ENCODE measurements around the gene SREBF2. TPM values are rescaled to one million over a fixed set of nuclear protein-coding genes. Genes with fewer than 3 reads are reported as not detected.
"Not testable (repeated sequence)": the region's sequence is repeated elsewhere in the genome, so short reads cannot be mapped to it uniquely, and the experiment has no call there.

SREBF2 gene
- total RNA-seq, 4 donors from 2014 or later = 10.2 to 61.0 (median 29.0) TPM

DNA sequence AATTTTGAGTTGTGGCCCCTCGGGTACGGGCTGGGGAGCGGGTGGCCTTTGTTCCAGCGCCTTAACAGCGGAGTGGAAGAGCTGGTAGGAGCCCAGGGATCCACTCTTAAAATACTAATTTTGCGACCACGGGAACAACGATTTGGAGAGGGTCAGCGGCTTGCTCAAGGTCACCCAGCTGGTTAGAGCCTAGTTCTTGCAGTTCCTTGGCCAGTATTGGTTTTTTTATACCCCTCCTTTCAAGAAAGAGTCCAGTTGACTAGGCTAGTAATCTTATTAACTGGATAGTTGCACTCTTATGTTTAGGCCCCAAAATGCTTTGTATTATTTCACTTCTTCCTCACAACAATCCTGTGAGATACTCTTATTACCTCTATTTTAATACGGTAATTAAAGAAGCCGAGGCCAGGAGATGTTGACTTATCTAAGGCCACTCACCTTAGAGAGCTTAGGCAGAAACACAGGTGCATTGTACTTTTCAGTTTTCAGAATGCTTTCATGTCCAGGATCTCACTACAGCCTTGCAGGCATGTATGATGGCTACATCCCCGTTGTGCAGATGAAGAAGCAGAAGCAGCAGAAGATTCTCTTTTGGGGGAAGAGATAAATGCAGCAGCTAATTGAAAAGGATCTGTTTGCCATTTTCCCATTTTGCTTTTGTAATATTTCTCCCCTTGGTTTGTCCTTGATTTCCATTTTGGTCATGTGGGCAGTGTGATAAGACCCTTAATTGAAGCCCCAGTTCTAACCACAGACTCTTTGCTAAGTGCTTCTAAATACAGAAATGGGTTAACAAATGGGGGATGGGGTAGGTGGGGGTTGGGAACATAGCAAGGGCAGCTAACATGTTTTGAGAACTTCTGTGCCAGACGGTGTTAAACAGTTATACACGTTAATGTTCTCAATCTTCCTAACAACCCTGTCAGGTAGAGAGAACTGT, 1.4 kb downstream of the SREBF2 start:
- H3K4me1 ChIP-seq = no peaks in the 10 kb centered on the region
- H3K27me3 ChIP-seq = no peaks in the 10 kb centered on the region
- H3K4me3 ChIP-seq = peak overlapping the region; percentile 46 to 95
- DNase-seq = no peak
- TF ChIP-seq POLR2A (IDR thresholded peaks at IDR 0.05) (no peak), CTCF (IDR thresholded peaks at IDR 0.05) (no peak)
- H3K36me3 ChIP-seq = no peaks in the 10 kb centered on the region
- H3K27ac ChIP-seq = peak overlapping the region; percentile 90 to 93
- intact Hi-C loops (cut with DNase I; ENCODE audit: low total_unique reads) = no loop called here
- H3K9me3 ChIP-seq = no peaks in the 10 kb centered on the region

GRCh38 chr22:41835462-41835861, 2.6 kb downstream of the SREBF2 start:
- intact Hi-C loops (cut with DNase I; ENCODE audit: low total_unique reads); H3K27me3 ChIP-seq; DNase-seq; H3K36me3 ChIP-seq; H3K9me3 ChIP-seq; H3K27ac ChIP-seq; H3K4me1 ChIP-seq; H3K4me3 ChIP-seq: not testable (repeated sequence)

DNA sequence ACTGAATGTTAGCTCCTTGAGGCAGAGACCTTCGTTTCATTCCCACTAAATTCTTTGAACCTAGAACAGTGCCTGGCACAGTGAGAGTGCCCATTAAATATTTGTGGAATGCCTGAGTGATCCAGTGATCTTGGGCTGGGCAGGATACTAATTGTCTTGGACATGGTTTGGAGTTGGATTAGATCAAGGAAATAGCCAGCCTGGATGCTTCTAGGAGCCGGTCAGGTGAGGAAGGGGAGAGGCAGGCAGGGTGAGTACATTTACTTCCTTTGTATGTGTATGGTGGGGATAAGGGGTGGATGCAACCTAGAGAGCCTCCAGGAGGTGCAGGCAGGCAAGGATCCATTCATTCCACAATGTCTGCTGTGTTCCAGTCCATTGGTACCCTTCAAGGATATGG, 3.6 kb downstream of the SREBF2 start:
- no peak overlapping the region for H3K4me3 ChIP-seq
- no peak for DNase-seq
- H3K36me3 ChIP-seq = no peaks in the 10 kb centered on the region
- intact Hi-C loops (cut with DNase I; ENCODE audit: low total_unique reads) = no loop called here
- no peaks in the 10 kb centered on the region for H3K27me3 ChIP-seq
- no peak for TF ChIP-seq CTCF (IDR thresholded peaks at IDR 0.05)
- TF ChIP-seq POLR2A (IDR thresholded peaks at IDR 0.05) = no peak
- no peaks in the 10 kb centered on the region for H3K4me1 ChIP-seq
- no peaks in the 10 kb centered on the region for H3K9me3 ChIP-seq
- H3K27ac ChIP-seq = no peak overlapping the region

DNA sequence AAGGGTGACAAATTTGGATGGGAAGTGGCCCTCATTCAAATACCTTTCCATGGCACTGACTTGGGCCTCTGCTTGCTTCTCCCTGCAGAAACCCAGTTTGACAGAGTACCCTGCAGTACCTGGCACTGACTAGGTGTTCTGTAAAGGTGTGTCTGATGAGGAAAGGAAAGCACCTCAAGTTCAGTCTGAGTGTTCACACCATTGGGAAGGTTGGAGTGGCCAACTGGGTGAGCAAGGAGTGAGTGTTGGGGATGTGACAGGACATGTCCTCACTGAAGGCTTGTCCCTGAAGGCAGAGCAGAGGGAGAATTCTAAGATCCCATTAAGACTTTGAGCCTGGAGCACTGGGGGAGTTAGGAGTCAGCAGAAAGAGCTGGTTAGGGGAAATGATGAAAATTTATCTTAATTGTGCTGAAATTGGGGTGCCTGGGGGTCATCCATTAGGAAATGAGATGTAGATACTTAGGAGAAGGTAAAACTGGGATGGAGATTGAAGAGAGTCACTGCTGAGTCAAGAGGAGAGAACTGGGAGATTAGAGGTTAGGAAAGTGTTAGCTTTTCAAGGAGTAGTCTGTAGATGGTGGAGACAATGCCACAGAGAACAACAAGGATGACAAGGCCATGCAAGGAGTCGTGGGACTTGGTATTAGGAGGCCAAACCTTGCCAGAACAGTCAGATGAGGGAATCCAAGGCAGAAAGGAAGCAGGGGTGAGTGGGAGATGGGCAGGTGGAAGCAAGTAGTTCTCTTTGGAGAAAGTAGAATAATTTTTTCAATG, 6.1 kb downstream of the SREBF2 start:
- Histone ChIP-seq H3K27me3 (no peaks in the 10 kb centered on the region), H3K4me1 (no peaks in the 10 kb centered on the region), H3K36me3 (no peaks in the 10 kb centered on the region), H3K4me3 (no peak overlapping the region), H3K27ac (no peak overlapping the region), H3K9me3 (no peaks in the 10 kb centered on the region)
- intact Hi-C loops (cut with DNase I; ENCODE audit: low total_unique reads) = no loop called here
- no peak for DNase-seq
- TF ChIP-seq CTCF (IDR thresholded peaks at IDR 0.05) = no peak
- no peak for TF ChIP-seq POLR2A (IDR thresholded peaks at IDR 0.05)

DNA sequence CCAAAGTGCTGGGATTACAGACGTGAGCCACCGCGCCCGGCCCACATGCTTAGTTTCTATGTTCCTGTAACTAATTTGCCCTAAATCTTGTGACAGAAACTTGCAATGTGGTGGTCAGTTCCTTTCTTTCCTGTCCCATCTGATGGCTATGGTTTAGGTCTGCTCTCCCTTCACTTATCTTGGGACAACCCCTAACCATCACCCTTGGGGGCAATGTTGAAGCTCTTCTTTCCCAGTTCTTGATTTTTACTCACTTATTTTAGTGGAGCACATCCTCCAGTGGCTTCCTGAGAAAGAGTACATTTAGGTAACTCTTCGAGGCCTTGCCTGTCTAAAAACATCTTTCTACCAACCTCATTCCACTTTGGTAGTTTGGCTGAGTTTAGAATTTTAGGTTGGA, 7.3 kb downstream of the SREBF2 start:
- TF ChIP-seq POLR2A (IDR thresholded peaks at IDR 0.05) (no peak), CTCF (IDR thresholded peaks at IDR 0.05) (no peak)
- H3K27ac ChIP-seq = no peak overlapping the region
- no peak overlapping the region for H3K4me3 ChIP-seq
- intact Hi-C loops (cut with DNase I; ENCODE audit: low total_unique reads) = no loop called here
- no peaks in the 10 kb centered on the region for H3K36me3 ChIP-seq
- H3K4me1 ChIP-seq = no peaks in the 10 kb centered on the region
- H3K9me3 ChIP-seq = no peaks in the 10 kb centered on the region
- no peak for DNase-seq
- H3K27me3 ChIP-seq = no peaks in the 10 kb centered on the region

All from uterus (tissue), 4 donors.